T-helper 1 cell treated with Interleukin-12 subunit alpha and Interleukin-12 subunit beta and Interleukin-4 antibody, amounts not matched to agents 30 μg/mL and 1 μg/mL, for 36 hours (primary cell): ENCODE results near the gene ALDH1A3.

Source experiments
- H3K27ac Mint-ChIP-seq: one replicate; pipeline ENCODE4 v1.8.0; 2021; ENCODE audit warnings: mild to moderate bottlenecking, mixed read lengths
- H3K27me3 Mint-ChIP-seq: one replicate; pipeline ENCODE4 v1.8.0; 2021; ENCODE audit warnings: low read depth, mixed read lengths
- H3K36me3 Mint-ChIP-seq: one replicate; pipeline ENCODE4 v1.8.0; 2021; ENCODE audit warnings: low read depth, mixed read lengths
- H3K4me1 Mint-ChIP-seq: one replicate; pipeline ENCODE4 v1.8.0; 2021; ENCODE audit warnings: low read depth, mixed read lengths
- H3K4me3 Mint-ChIP-seq: one replicate; pipeline ENCODE4 v1.8.0; 2021; ENCODE audit warnings: mild to moderate bottlenecking, moderate library complexity, mixed read lengths
- H3K9me3 Mint-ChIP-seq: one replicate; pipeline ENCODE4 v1.8.0; 2021; ENCODE audit warnings: mixed read lengths

Gene ALDH1A3

DNA sequence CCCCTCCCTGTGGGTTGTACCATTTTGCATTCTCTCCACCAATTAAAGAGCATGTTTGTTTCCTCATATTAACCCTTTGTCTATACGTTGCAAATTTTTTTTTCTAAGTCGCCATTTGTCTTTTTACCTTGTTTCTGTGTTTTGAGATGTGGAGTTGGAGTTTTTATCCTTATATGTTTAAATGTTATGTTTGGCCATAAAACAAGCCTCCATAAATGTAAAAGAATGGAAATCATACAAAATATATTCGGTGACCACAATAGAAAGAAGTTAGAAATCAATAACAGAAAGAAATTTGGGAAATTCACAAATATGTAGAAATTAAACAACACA lies 68.8 kb downstream of the ALDH1A3 start:
- Mint-ChIP-seq H3K36me3 (no peaks in the 10 kb centered on the region), H3K9me3 (no peaks in the 10 kb centered on the region), H3K27me3 (peaks cover 9% of the 10 kb centered on the region), H3K27ac (no peak overlapping the region), H3K4me1 (no peaks in the 10 kb centered on the region), H3K4me3 (no peak overlapping the region)

DNA sequence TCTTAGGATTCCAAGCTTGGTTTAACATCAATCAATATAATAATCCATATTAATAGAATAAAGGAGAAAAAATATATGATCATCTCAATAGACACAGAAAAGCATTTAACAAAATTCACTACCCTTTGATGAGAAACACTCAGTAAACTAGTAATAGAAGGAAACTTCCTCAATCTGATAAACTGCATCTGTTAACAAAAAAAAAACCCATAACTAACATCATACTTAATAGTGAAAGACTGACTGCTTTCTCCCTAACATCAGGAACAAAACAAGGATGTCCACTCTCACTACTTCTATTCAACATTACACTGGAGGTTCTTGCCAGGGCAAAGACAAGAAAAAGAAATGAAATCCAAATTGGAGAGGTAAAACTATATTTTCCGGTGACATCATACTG lies 70.1 kb downstream of the ALDH1A3 start:
- H3K27ac Mint-ChIP-seq, result no peak overlapping the region
- no peaks in the 10 kb centered on the region for H3K4me1 Mint-ChIP-seq
- no peaks in the 10 kb centered on the region for H3K36me3 Mint-ChIP-seq
- H3K4me3 Mint-ChIP-seq, result no peak overlapping the region
- H3K9me3 Mint-ChIP-seq, result no peaks in the 10 kb centered on the region
- peaks cover 14% of the 10 kb centered on the region for H3K27me3 Mint-ChIP-seq

GRCh38 chr15:100951965-100952364 lies 72.3 kb downstream of the ALDH1A3 start:
- H3K4me3 Mint-ChIP-seq, result no peak overlapping the region
- H3K27ac Mint-ChIP-seq, result no peak overlapping the region
- no peaks in the 10 kb centered on the region for H3K9me3 Mint-ChIP-seq
- H3K4me1 Mint-ChIP-seq, result no peaks in the 10 kb centered on the region
- H3K36me3 Mint-ChIP-seq, result no peaks in the 10 kb centered on the region
- peaks cover 30% of the 10 kb centered on the region for H3K27me3 Mint-ChIP-seq

DNA sequence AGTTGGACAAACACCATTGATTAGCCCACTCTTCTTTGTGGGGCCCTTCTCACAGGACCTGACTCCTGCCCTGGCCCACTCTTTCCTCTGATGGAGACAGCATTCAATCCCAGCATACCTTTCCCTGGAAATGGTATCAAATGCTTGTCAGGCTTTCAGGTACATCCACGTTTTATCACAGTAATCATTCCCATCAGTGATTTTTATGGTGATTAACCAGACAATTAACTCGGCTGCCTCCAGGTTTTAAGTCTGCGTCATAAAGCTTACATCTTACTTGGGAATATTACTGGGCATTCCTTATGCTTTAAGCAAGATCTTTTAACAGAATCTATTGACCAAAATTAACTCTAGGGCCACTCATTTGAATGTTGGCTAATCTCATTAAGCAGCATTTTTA lies 72.9 kb downstream of the ALDH1A3 start:
- peaks cover 34% of the 10 kb centered on the region for H3K27me3 Mint-ChIP-seq
- no peak overlapping the region for H3K4me3 Mint-ChIP-seq
- H3K27ac Mint-ChIP-seq, result no peak overlapping the region
- H3K36me3 Mint-ChIP-seq, result no peaks in the 10 kb centered on the region
- H3K9me3 Mint-ChIP-seq, result no peaks in the 10 kb centered on the region
- no peaks in the 10 kb centered on the region for H3K4me1 Mint-ChIP-seq

GRCh38 chr15:100958326-100959065 lies 78.9 kb downstream of the ALDH1A3 start:
- H3K4me3 Mint-ChIP-seq, result no peak overlapping the region
- no peaks in the 10 kb centered on the region for H3K9me3 Mint-ChIP-seq
- no peaks in the 10 kb centered on the region for H3K4me1 Mint-ChIP-seq
- H3K27ac Mint-ChIP-seq, result no peak overlapping the region
- H3K36me3 Mint-ChIP-seq, result no peaks in the 10 kb centered on the region
- H3K27me3 Mint-ChIP-seq, result peaks cover 43% of the 10 kb centered on the region

- Mint-ChIP-seq H3K4me1 (no peaks in the 10 kb centered on the region), H3K27ac (no peak overlapping the region), H3K9me3 (no peaks in the 10 kb centered on the region), H3K4me3 (no peak overlapping the region), H3K27me3 (peaks cover 44% of the 10 kb centered on the region), H3K36me3 (no peaks in the 10 kb centered on the region)
Measured at GRCh38 chr15:100959066-100960050, 79.7 kb downstream of the ALDH1A3 start.
